ENCODE measurements around the gene KRT222.

GRCh38 chr17:40612599-40613244 is 52.3 kb downstream of the KRT222 start:
- TF ChIP-seq CTCF (IDR thresholded peaks at IDR 0.05; ENCODE audit: insufficient read depth, low read length): no peak
- TF ChIP-seq GABPA (IDR thresholded peaks at IDR 0.05; ENCODE audit: low read depth): no peak
- TF ChIP-seq POLR2AphosphoS5 (IDR thresholded peaks at IDR 0.05; ENCODE audit: low read depth): no peak
- TF ChIP-seq REST (IDR thresholded peaks at IDR 0.05; ENCODE audit: insufficient replicate concordance, low read depth): no peak
